ENCODE data around the gene LPCAT2.

Gene LPCAT2

DNA sequence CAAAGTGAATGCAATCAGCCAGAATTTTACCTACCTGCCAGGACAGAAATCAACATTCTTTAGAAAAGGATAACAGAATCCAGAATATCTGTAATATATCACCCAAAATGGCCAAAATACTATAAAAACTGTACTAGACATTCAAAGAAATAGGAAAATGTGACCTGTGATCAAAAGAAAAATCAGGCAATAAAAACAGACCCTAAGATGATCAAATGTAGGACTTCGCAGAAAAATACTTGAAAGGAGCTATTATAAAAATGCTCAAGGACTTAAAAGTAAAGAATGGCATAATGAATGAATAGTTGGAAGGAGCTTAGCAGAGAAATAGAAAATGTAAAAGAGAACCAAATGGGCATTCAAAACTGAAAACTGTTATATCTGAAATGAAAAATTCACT lies 4.1 kb downstream of the LPCAT2 start:
- no peak for ATAC-seq
- TF ChIP-seq, protein P1, sequence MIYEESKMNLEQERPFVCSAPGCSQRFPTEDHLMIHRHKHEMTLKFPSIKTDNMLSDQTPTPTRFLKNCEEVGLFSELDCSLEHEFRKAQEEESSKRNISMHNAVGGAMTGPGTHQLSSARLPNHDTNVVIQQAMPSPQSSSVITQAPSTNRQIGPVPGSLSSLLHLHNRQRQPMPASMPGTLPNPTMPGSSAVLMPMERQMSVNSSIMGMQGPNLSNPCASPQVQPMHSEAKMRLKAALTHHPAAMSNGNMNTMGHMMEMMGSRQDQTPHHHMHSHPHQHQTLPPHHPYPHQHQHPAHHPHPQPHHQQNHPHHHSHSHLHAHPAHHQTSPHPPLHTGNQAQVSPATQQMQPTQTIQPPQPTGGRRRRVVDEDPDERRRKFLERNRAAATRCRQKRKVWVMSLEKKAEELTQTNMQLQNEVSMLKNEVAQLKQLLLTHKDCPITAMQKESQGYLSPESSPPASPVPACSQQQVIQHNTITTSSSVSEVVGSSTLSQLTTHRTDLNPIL (CRISPR knock-in tag; IDR thresholded peaks at IDR 0.05; ENCODE audit: low read depth), result no peak
- TF ChIP-seq OSR1 (CRISPR knock-in tag; IDR thresholded peaks at IDR 0.05) (no peak), ZFP30 (CRISPR knock-in tag; IDR thresholded peaks at IDR 0.05) (no peak), BACH2 (CRISPR knock-in tag; IDR thresholded peaks at IDR 0.05; ENCODE audit: borderline replicate concordance) (no peak), ZNF70 (CRISPR knock-in tag; IDR thresholded peaks at IDR 0.05) (no peak), ZNF565 (CRISPR knock-in tag; conservative IDR thresholded peaks at IDR 0.05; ENCODE audit: low read depth) (no peak), ZFP3 (CRISPR knock-in tag; IDR thresholded peaks at IDR 0.05) (no peak), ESRRG (CRISPR knock-in tag; IDR thresholded peaks at IDR 0.05) (no peak), GLIS3 (CRISPR knock-in tag; IDR thresholded peaks at IDR 0.05) (no peak), CSDC2 (CRISPR knock-in tag; IDR thresholded peaks at IDR 0.05) (no peak), SNAI2 (CRISPR knock-in tag; IDR thresholded peaks at IDR 0.05) (no peak), ZNF8 (CRISPR knock-in tag; IDR thresholded peaks at IDR 0.05) (no peak), RARB (CRISPR knock-in tag; IDR thresholded peaks at IDR 0.05) (no peak), ARNTL (CRISPR knock-in tag; IDR thresholded peaks at IDR 0.05; ENCODE audit: borderline replicate concordance, low read depth) (no peak), ISL1 (CRISPR knock-in tag; IDR thresholded peaks at IDR 0.05) (no peak), ZC3H10 (CRISPR knock-in tag; IDR thresholded peaks at IDR 0.05) (no peak), TOX (CRISPR knock-in tag; IDR thresholded peaks at IDR 0.05; ENCODE audit: borderline replicate concordance) (no peak)
- TF ChIP-seq, protein P2, sequence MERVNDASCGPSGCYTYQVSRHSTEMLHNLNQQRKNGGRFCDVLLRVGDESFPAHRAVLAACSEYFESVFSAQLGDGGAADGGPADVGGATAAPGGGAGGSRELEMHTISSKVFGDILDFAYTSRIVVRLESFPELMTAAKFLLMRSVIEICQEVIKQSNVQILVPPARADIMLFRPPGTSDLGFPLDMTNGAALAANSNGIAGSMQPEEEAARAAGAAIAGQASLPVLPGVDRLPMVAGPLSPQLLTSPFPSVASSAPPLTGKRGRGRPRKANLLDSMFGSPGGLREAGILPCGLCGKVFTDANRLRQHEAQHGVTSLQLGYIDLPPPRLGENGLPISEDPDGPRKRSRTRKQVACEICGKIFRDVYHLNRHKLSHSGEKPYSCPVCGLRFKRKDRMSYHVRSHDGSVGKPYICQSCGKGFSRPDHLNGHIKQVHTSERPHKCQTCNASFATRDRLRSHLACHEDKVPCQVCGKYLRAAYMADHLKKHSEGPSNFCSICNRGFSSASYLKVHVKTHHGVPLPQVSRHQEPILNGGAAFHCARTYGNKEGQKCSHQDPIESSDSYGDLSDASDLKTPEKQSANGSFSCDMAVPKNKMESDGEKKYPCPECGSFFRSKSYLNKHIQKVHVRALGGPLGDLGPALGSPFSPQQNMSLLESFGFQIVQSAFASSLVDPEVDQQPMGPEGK (CRISPR knock-in tag; IDR thresholded peaks at IDR 0.05; ENCODE audit: borderline replicate concordance), result no peak
- TF ChIP-seq, protein P3, sequence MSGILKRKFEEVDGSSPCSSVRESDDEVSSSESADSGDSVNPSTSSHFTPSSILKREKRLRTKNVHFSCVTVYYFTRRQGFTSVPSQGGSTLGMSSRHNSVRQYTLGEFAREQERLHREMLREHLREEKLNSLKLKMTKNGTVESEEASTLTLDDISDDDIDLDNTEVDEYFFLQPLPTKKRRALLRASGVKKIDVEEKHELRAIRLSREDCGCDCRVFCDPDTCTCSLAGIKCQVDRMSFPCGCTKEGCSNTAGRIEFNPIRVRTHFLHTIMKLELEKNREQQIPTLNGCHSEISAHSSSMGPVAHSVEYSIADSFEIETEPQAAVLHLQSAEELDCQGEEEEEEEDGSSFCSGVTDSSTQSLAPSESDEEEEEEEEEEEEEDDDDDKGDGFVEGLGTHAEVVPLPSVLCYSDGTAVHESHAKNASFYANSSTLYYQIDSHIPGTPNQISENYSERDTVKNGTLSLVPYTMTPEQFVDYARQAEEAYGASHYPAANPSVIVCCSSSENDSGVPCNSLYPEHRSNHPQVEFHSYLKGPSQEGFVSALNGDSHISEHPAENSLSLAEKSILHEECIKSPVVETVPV (CRISPR knock-in tag; IDR thresholded peaks at IDR 0.05), result no peak
- TF ChIP-seq, protein P4, sequence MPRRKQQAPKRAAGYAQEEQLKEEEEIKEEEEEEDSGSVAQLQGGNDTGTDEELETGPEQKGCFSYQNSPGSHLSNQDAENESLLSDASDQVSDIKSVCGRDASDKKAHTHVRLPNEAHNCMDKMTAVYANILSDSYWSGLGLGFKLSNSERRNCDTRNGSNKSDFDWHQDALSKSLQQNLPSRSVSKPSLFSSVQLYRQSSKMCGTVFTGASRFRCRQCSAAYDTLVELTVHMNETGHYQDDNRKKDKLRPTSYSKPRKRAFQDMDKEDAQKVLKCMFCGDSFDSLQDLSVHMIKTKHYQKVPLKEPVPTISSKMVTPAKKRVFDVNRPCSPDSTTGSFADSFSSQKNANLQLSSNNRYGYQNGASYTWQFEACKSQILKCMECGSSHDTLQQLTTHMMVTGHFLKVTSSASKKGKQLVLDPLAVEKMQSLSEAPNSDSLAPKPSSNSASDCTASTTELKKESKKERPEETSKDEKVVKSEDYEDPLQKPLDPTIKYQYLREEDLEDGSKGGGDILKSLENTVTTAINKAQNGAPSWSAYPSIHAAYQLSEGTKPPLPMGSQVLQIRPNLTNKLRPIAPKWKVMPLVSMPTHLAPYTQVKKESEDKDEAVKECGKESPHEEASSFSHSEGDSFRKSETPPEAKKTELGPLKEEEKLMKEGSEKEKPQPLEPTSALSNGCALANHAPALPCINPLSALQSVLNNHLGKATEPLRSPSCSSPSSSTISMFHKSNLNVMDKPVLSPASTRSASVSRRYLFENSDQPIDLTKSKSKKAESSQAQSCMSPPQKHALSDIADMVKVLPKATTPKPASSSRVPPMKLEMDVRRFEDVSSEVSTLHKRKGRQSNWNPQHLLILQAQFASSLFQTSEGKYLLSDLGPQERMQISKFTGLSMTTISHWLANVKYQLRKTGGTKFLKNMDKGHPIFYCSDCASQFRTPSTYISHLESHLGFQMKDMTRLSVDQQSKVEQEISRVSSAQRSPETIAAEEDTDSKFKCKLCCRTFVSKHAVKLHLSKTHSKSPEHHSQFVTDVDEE (CRISPR knock-in tag; IDR thresholded peaks at IDR 0.05), result no peak

DNA sequence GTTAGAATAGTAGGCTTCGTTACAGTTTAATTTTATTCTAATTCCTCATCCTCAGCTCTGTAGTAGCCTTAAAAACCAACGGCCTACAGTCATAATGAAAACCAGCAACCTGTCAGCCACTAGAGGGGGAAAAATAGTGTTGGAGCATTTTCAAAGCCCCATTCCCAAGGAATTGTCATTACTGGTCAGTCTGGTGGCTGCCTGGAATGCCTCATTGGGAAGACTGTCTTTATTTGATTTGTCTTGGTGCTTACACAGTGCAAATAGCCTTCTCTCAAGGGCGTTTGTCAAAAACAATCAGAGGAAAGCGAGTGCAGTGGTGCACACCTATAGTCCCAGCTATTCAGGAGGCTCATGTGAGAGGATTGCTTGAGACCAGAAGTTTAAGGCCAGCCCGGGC lies 4.7 kb downstream of the LPCAT2 start:
- TF ChIP-seq GLIS3 (CRISPR knock-in tag; IDR thresholded peaks at IDR 0.05), result no peak
- ATAC-seq, result no peak

DNA sequence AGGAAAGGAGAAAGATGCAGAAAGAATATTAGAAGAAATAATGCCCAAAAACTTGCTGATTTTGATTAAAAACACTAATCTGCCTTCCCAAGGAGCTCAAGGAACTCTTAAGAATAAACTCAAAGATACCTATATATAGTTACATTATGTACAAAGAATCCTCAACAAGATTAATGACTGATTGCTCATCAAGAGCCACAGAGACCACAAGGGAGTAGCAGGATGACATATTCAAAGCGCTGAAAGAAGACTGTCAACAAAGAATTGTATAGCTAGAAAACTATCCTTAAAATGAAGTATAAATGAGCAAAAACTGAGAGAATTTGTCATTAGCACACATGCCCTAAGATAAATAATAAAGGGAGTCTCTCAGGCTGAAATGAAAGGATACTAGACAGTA lies 6.2 kb downstream of the LPCAT2 start:
- ATAC-seq, result no peak
- TF ChIP-seq, protein P5, sequence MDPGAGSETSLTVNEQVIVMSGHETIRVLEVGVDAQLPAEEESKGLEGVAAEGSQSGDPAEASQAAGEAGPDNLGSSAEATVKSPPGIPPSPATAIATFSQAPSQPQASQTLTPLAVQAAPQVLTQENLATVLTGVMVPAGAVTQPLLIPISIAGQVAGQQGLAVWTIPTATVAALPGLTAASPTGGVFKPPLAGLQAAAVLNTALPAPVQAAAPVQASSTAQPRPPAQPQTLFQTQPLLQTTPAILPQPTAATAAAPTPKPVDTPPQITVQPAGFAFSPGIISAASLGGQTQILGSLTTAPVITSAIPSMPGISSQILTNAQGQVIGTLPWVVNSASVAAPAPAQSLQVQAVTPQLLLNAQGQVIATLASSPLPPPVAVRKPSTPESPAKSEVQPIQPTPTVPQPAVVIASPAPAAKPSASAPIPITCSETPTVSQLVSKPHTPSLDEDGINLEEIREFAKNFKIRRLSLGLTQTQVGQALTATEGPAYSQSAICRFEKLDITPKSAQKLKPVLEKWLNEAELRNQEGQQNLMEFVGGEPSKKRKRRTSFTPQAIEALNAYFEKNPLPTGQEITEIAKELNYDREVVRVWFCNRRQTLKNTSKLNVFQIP (CRISPR knock-in tag; IDR thresholded peaks at IDR 0.05; ENCODE audit: borderline replicate concordance, low read depth), result no peak
- TF ChIP-seq, protein P4 (CRISPR knock-in tag; IDR thresholded peaks at IDR 0.05), result no peak
- no peak for TF ChIP-seq ARNTL (CRISPR knock-in tag; IDR thresholded peaks at IDR 0.05; ENCODE audit: borderline replicate concordance, low read depth)
- no peak for TF ChIP-seq GLIS3 (CRISPR knock-in tag; IDR thresholded peaks at IDR 0.05)
- TF ChIP-seq, protein P2 (CRISPR knock-in tag; IDR thresholded peaks at IDR 0.05; ENCODE audit: borderline replicate concordance), result no peak
- no peak for TF ChIP-seq ZNF8 (CRISPR knock-in tag; IDR thresholded peaks at IDR 0.05)
- no peak for TF ChIP-seq TOX (CRISPR knock-in tag; IDR thresholded peaks at IDR 0.05; ENCODE audit: borderline replicate concordance)
- no peak for TF ChIP-seq BACH2 (CRISPR knock-in tag; IDR thresholded peaks at IDR 0.05; ENCODE audit: borderline replicate concordance)
- no peak for TF ChIP-seq OSR1 (CRISPR knock-in tag; IDR thresholded peaks at IDR 0.05)
- no peak for TF ChIP-seq ZNF70 (CRISPR knock-in tag; IDR thresholded peaks at IDR 0.05)
- TF ChIP-seq, protein P1 (CRISPR knock-in tag; IDR thresholded peaks at IDR 0.05; ENCODE audit: low read depth), result no peak
- TF ChIP-seq ZNF565 (CRISPR knock-in tag; conservative IDR thresholded peaks at IDR 0.05; ENCODE audit: low read depth), result no peak
